Measurements from ENCODE around the gene RASAL2. TPM values are rescaled to one million over a fixed set of nuclear protein-coding genes. Genes with fewer than 3 reads are reported as not detected.

RASAL2 gene
- total RNA-seq, 1 donor from 2014 or later: 35.7 TPM

- Mint-ChIP-seq H3K27me3 (ENCODE audit: low read depth) (no peaks in the 10 kb centered on the region), H3K4me3 (no peak overlapping the region), H3K9me3 (no peaks in the 10 kb centered on the region), H3K36me3 (peaks cover 5% of the 10 kb centered on the region), H3K4me1 (no peaks in the 10 kb centered on the region), H3K27ac (no peak overlapping the region)
- no peak for TF ChIP-seq CTCF (IDR thresholded peaks at IDR 0.05; ENCODE audit: unreplicated experiment)
- DNase-seq (ENCODE audit: low spot score in 2 of 2, unreplicated experiment in 2 of 2): no peak
Observed at GRCh38 chr1:178397678-178398077, 303.8 kb downstream of the RASAL2 start.

GRCh38 chr1:178399177-178399728, 305.3 kb downstream of the RASAL2 start:
- peaks cover 9% of the 10 kb centered on the region for H3K36me3 Mint-ChIP-seq
- no peak overlapping the region for H3K4me3 Mint-ChIP-seq
- DNase-seq (ENCODE audit: low spot score in 2 of 2, unreplicated experiment in 2 of 2): no peak
- TF ChIP-seq CTCF (IDR thresholded peaks at IDR 0.05; ENCODE audit: unreplicated experiment): no peak
- no peaks in the 10 kb centered on the region for H3K27me3 Mint-ChIP-seq (ENCODE audit: low read depth)
- no peak overlapping the region for H3K27ac Mint-ChIP-seq
- H3K4me1 Mint-ChIP-seq: no peaks in the 10 kb centered on the region
- no peaks in the 10 kb centered on the region for H3K9me3 Mint-ChIP-seq

GRCh38 chr1:178405137-178405536, 311.2 kb downstream of the RASAL2 start:
- TF ChIP-seq CTCF (IDR thresholded peaks at IDR 0.05; ENCODE audit: unreplicated experiment): no peak
- H3K4me1 Mint-ChIP-seq: no peaks in the 10 kb centered on the region
- peaks cover 12% of the 10 kb centered on the region for H3K9me3 Mint-ChIP-seq
- H3K36me3 Mint-ChIP-seq: peaks cover 27% of the 10 kb centered on the region
- no peak for DNase-seq (ENCODE audit: low spot score in 2 of 2, unreplicated experiment in 2 of 2)
- H3K27ac Mint-ChIP-seq: no peak overlapping the region
- no peak overlapping the region for H3K4me3 Mint-ChIP-seq
- no peaks in the 10 kb centered on the region for H3K27me3 Mint-ChIP-seq (ENCODE audit: low read depth)

- H3K27ac Mint-ChIP-seq: no peak overlapping the region
- no peak for TF ChIP-seq CTCF (IDR thresholded peaks at IDR 0.05; ENCODE audit: unreplicated experiment)
Observed at GRCh38 chr1:178407215-178407614, 313.3 kb downstream of the RASAL2 start.

GRCh38 chr1:178407655-178408054, 313.8 kb downstream of the RASAL2 start:
- H3K27me3 Mint-ChIP-seq (ENCODE audit: low read depth): no peaks in the 10 kb centered on the region
- DNase-seq (ENCODE audit: low spot score in 2 of 2, unreplicated experiment in 2 of 2): no peak
- no peak for TF ChIP-seq CTCF (IDR thresholded peaks at IDR 0.05; ENCODE audit: unreplicated experiment)
- peaks cover 22% of the 10 kb centered on the region for H3K9me3 Mint-ChIP-seq
- H3K27ac Mint-ChIP-seq: no peak overlapping the region
- no peaks in the 10 kb centered on the region for H3K4me1 Mint-ChIP-seq
- peaks cover 30% of the 10 kb centered on the region for H3K36me3 Mint-ChIP-seq
- no peak overlapping the region for H3K4me3 Mint-ChIP-seq

More at GRCh38 chr1:178407215-178407614, 313.3 kb downstream of the RASAL2 start:
- no peak for DNase-seq (ENCODE audit: low spot score in 2 of 2, unreplicated experiment in 2 of 2)
- Mint-ChIP-seq H3K36me3 (peaks cover 32% of the 10 kb centered on the region), H3K4me1 (no peaks in the 10 kb centered on the region), H3K27me3 (ENCODE audit: low read depth) (no peaks in the 10 kb centered on the region), H3K9me3 (peaks cover 22% of the 10 kb centered on the region), H3K4me3 (no peak overlapping the region)

GRCh38 chr1:178408871-178409270, 315.0 kb downstream of the RASAL2 start:
- DNase-seq (ENCODE audit: low spot score in 2 of 2, unreplicated experiment in 2 of 2): no peak
- H3K4me1 Mint-ChIP-seq: no peaks in the 10 kb centered on the region
- no peaks in the 10 kb centered on the region for H3K27me3 Mint-ChIP-seq (ENCODE audit: low read depth)
- no peak overlapping the region for H3K27ac Mint-ChIP-seq
- no peak for TF ChIP-seq CTCF (IDR thresholded peaks at IDR 0.05; ENCODE audit: unreplicated experiment)
- peaks cover 28% of the 10 kb centered on the region for H3K36me3 Mint-ChIP-seq
- H3K9me3 Mint-ChIP-seq: peaks cover 27% of the 10 kb centered on the region
- no peak overlapping the region for H3K4me3 Mint-ChIP-seq

Data from mesothelial cell of epicardium (in vitro differentiated cells).